Karpas-422 (cell line): ENCODE results near the gene NR2E1. TPM values are rescaled to one million over a fixed set of nuclear protein-coding genes. Genes with fewer than 3 reads are reported as not detected.

Experiments
- DNase-seq: peaks from one replicate; pipeline ENCODE4 v3.0.0-alpha.2; 2015
- H2AFZ ChIP-seq: fragments of 200-600 bp; sonication (generic); 2 replicates; pipeline ENCODE4 v1.6.1; 2014; ENCODE audit warnings: antibody characterized with exemption, low read length, mixed read lengths
- H3K27ac ChIP-seq: fragments of 200-600 bp; sonication (generic); 2 replicates; pipeline ENCODE4 v1.5.1; 2014; ENCODE audit warnings: mild to moderate bottlenecking, low read length, moderate library complexity
- H3K27me3 ChIP-seq: fragments of 200-600 bp; sonication (generic); 2 replicates; pipeline ENCODE4 v1.6.1; 2014; ENCODE audit warnings: low read length, mixed read lengths
- H3K36me3 ChIP-seq: fragments of 200-600 bp; sonication (generic); 2 replicates; pipeline ENCODE4 v1.6.1; 2014; ENCODE audit warnings: low read length, mixed read lengths; ENCODE audit not compliant: insufficient read depth
- H3K4me1 ChIP-seq: fragments of 200-600 bp; sonication (generic); 2 replicates; pipeline ENCODE4 v1.6.1; 2014; ENCODE audit warnings: mild to moderate bottlenecking, low read length, mixed read lengths
- H3K4me2 ChIP-seq: fragments of 200-600 bp; sonication (generic); 2 replicates; pipeline ENCODE4 v1.6.1; 2014; ENCODE audit warnings: low read length, low read depth, mild to moderate bottlenecking; ENCODE audit not compliant: poor library complexity, severe bottlenecking
- H3K4me3 ChIP-seq: fragments of 200-600 bp; sonication (generic); 2 replicates; pipeline ENCODE4 v1.5.1; 2014; ENCODE audit warnings: mild to moderate bottlenecking, antibody characterized with exemption, low read length, mixed read lengths
- H3K79me2 ChIP-seq: fragments of 200-600 bp; sonication (generic); 2 replicates; pipeline ENCODE4 v1.6.1; 2014; ENCODE audit warnings: mild to moderate bottlenecking, low read length, mixed read lengths
- H3K9ac ChIP-seq: fragments of 200-600 bp; sonication (generic); 2 replicates; pipeline ENCODE4 v1.6.0; 2014; ENCODE audit warnings: low read length
- H3K9me2 ChIP-seq: fragments of 200-600 bp; sonication (generic), shearing (Covaris generic); replicated peaks from 2 replicates; pipeline ENCODE4 v1.6.0; 2014; ENCODE audit warnings: mild to moderate bottlenecking, low read length, moderate library complexity; ENCODE audit not compliant: insufficient read depth
- H3K9me3 ChIP-seq: fragments of 300-700, 200-600 bp; sonication (generic); 2 replicates; pipeline ENCODE4 v1.6.1; 2014; ENCODE audit warnings: low read length, mixed read lengths
- H4K20me1 ChIP-seq: fragments of 200-600 bp; sonication (generic); 2 replicates; pipeline ENCODE4 v1.6.1; 2014; ENCODE audit warnings: mild to moderate bottlenecking, antibody characterized with exemption, low read length, low read depth; ENCODE audit not compliant: insufficient read depth
- total RNA-seq: library from RNA; depleted of rRNA; stranded (reverse); fragments of >200 nt; shearing (Covaris generic); gene quantifications from 2 replicates; pipeline ENCODE4 v1.2.3, GENCODE V29; 2014; ENCODE audit warnings: low replicate concordance

The NR2E1 gene
- total RNA-seq, 1 experiment from 2014 or later: not detected

DNA sequence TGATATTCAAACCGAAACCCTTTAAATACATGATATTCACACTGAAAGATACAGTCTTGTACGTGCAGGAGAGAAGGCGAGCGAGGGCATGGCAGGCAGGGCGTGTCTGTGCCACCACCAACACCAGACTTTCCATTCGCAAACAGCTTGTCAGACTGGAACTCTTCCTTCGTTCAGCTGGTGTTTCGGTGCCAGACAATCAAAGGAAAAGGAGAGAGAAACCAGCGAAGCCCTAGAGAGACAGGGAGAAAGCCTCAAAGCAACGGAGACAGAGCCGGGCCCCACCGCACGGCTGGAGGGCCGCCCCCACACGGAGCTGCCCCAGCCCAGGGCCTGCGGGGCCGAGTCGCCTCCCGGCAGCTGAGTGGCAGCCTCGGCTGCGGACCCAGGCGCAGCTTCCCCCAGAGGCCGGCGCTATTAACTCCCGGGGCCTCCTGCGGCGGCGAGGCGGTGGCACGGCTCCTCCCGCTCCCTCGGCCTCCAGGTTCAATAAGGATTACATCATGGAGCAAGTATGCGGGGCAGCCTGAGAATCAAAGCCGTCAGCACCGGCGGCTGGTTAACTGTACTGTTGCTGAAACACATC, 32.1 kb upstream of the NR2E1 start:
- H4K20me1 ChIP-seq: no peaks in the 10 kb centered on the region
- no peak overlapping the region for H3K27ac ChIP-seq
- no peaks in the 10 kb centered on the region for H3K9me2 ChIP-seq
- H3K4me1 ChIP-seq: no peaks in the 10 kb centered on the region
- H3K9me3 ChIP-seq: no peaks in the 10 kb centered on the region
- no peaks in the 10 kb centered on the region for H3K27me3 ChIP-seq
- no peak overlapping the region for H3K9ac ChIP-seq
- H3K36me3 ChIP-seq: no peaks in the 10 kb centered on the region
- H3K79me2 ChIP-seq: no peaks in the 10 kb centered on the region
- H3K4me3 ChIP-seq: peak overlapping the region; percentile 25; the same call in 1 of the 2 replicates
- H2AFZ ChIP-seq: peak overlapping the region; percentile 16; the same call in 1 of the 2 replicates
- DNase-seq: no peak
- H3K4me2 ChIP-seq: peak overlapping the region; percentile 41

DNA sequence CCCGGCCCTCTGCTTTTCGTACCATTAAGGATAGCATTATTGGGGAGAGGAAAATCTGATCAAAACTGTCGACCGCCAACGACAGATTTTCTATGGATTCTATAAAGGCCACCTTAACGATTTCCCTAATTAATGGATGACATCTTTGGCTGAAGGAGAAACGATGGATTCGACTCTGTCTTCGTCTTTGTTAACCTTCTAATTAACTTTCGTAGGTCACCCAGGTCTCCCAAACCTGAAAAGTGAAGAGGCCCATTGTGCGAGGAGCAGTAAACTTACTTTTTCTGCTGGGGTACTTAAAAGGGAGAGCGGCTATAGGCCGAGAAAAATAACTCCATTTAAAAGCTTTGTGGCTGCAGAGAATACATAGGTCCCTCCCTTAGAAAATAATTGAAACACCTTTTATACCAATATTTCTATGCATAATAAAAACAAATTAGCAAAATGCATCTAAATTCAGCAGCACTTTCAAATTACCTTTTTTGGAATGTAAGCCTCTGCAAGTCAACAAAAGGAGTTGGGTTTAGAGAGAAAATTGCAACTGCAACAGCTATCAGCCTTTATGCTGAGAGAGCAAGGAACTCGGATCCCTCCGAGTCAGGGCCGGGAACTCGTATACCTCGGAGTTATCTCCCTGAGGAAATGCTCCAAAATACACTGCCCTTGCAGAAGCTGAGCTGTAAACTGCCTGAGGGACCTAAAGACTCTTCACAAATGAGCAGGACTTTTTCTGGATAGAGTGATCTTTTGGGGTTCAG, 31.4 kb upstream of the NR2E1 start:
- H2AFZ ChIP-seq: no peak overlapping the region
- DNase-seq: no peak
- H3K9me2 ChIP-seq: no peaks in the 10 kb centered on the region
- H3K27ac ChIP-seq: no peak overlapping the region
- no peaks in the 10 kb centered on the region for H3K9me3 ChIP-seq
- no peak overlapping the region for H3K4me2 ChIP-seq
- H3K36me3 ChIP-seq: no peaks in the 10 kb centered on the region
- H3K79me2 ChIP-seq: no peaks in the 10 kb centered on the region
- H3K9ac ChIP-seq: no peak overlapping the region
- H3K4me3 ChIP-seq: no peak overlapping the region
- no peaks in the 10 kb centered on the region for H4K20me1 ChIP-seq
- H3K4me1 ChIP-seq: no peaks in the 10 kb centered on the region
- H3K27me3 ChIP-seq: no peaks in the 10 kb centered on the region

DNA sequence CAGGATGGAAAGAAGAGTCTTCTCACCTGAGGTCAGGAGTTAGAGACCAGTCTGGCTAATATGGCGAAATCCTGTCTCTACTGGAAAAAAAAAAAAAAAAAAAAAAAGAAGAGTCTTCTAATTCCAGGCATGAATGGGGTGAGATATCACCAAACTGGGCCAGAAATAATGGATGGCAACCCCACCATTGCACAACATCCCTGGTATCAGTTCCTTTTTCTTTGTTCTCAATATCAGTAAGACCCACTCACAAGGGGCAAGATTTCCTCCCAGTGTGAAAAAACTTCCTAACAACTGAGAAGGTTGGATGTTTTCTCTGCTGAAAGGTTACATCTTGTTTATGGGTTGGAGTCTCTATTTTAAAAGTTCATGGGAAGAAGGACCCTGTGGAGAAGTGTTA, 23.6 kb upstream of the NR2E1 start:
- no peaks in the 10 kb centered on the region for H3K9me2 ChIP-seq
- peak; percentile 47 for DNase-seq
- H3K4me1 ChIP-seq: no peaks in the 10 kb centered on the region
- no peak overlapping the region for H3K9ac ChIP-seq
- no peak overlapping the region for H3K27ac ChIP-seq
- H3K4me2 ChIP-seq: no peak overlapping the region
- no peaks in the 10 kb centered on the region for H3K27me3 ChIP-seq
- no peaks in the 10 kb centered on the region for H3K9me3 ChIP-seq
- no peaks in the 10 kb centered on the region for H4K20me1 ChIP-seq
- no peak overlapping the region for H3K4me3 ChIP-seq
- H3K36me3 ChIP-seq: no peaks in the 10 kb centered on the region
- H2AFZ ChIP-seq: no peak overlapping the region
- H3K79me2 ChIP-seq: no peaks in the 10 kb centered on the region

DNA sequence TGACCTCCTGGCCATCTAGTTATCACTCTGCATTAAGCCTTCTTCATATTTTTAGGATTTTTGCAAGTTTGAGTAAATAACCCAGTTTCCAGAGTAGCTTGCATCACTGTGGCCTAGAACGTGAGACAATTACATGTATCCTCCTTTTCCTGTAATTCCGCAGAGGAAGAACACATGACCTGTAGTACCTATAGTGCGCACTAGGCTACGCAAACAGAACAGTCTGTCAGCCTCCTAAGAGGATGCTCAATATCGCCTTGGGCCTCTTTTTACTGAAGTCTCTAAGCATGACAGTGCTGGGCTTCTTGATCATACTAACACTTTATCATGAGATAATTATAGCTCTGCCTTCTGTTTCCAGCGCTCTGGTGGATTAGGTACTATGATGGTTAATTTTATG, 20.2 kb upstream of the NR2E1 start:
- no peak for DNase-seq

DNA sequence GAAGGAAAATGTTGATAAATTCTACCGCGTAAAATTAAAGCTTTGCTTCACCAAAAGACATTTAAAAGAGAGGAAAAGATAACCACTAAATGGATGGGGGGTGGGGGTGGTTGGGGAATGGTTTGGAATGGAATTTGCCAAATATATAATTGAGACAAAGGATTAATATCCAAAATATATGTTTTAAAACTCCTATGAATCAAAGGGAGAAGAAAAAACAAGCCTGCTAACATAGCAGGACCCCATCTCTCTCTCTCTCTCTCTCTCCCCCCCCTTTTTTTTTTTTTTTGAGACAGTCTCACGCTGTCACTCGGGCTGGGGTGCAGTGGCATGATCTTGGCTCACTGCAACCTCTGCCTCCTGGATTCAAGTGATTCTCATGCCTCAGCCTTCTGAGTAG, 13.4 kb upstream of the NR2E1 start:
- Histone ChIP-seq H3K9ac (no peak overlapping the region), H3K4me1 (no peaks in the 10 kb centered on the region), H2AFZ (no peak overlapping the region), H3K4me3 (no peak overlapping the region), H3K79me2 (no peaks in the 10 kb centered on the region), H4K20me1 (0 out of 2 replicates have a peak, but pooled peaks cover 4% of the 10 kb centered on the region), H3K27me3 (no peaks in the 10 kb centered on the region), H3K27ac (no peak overlapping the region), H3K9me2 (no peaks in the 10 kb centered on the region), H3K36me3 (no peaks in the 10 kb centered on the region), H3K9me3 (no peaks in the 10 kb centered on the region), H3K4me2 (no peak overlapping the region)
- no peak for DNase-seq

More for the DNA sequence above, 20.2 kb upstream of the NR2E1 start:
- no peaks in the 10 kb centered on the region for H3K27me3 ChIP-seq
- no peaks in the 10 kb centered on the region for H3K9me2 ChIP-seq
- no peaks in the 10 kb centered on the region for H3K9me3 ChIP-seq
- H3K79me2 ChIP-seq: no peaks in the 10 kb centered on the region
- no peaks in the 10 kb centered on the region for H3K4me1 ChIP-seq
- H3K4me2 ChIP-seq: no peak overlapping the region
- no peak overlapping the region for H2AFZ ChIP-seq
- H3K36me3 ChIP-seq: no peaks in the 10 kb centered on the region
- no peak overlapping the region for H3K27ac ChIP-seq
- no peak overlapping the region for H3K4me3 ChIP-seq
- H4K20me1 ChIP-seq: 0 out of 2 replicates have a peak, but pooled peaks cover 4% of the 10 kb centered on the region
- H3K9ac ChIP-seq: no peak overlapping the region

DNA sequence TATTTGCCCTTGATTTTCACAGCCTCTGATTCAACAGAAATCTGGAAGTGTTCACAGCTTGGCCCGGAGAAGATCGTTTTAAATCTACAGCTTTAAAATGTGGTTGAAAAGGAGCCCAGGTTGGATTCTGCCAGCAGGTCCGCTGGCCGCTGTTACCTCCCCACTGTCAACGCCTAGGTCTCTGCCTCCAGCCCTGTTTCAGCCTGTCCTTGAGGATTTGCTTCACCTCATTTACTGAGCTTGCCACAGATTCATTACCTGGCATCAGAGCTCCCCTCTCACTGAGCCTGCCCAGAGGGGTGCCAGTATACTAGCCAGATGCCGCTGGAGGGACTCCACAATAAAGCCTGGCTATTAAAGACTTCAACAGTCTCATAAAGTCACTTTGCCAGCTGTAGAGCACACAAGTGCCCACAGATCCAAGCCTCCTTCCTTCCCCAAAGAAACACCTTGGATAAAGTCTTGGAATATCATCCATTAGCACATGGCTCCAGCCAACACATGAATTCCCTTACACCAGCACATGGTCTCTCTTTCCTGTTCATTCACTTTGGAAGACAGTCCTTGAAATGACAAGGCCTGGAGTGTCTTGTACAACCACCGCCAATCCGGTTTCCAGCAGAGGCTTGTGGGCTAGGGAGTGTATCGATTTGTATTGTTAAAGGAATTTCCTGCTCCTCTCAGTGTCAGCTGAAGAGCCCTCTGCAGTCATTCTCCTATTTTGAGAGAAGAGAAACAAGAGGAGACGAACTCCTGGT, 9.5 kb upstream of the NR2E1 start:
- no peaks in the 10 kb centered on the region for H3K36me3 ChIP-seq
- no peak for DNase-seq
- H3K4me2 ChIP-seq: no peak overlapping the region
- no peak overlapping the region for H3K27ac ChIP-seq
- H3K9me3 ChIP-seq: no peaks in the 10 kb centered on the region
- no peaks in the 10 kb centered on the region for H3K79me2 ChIP-seq
- H3K9me2 ChIP-seq: no peaks in the 10 kb centered on the region
- H3K27me3 ChIP-seq: no peaks in the 10 kb centered on the region
- H3K4me1 ChIP-seq: no peaks in the 10 kb centered on the region
- H4K20me1 ChIP-seq: no peaks in the 10 kb centered on the region
- no peak overlapping the region for H3K4me3 ChIP-seq
- H3K9ac ChIP-seq: no peak overlapping the region
- H2AFZ ChIP-seq: no peak overlapping the region

DNA sequence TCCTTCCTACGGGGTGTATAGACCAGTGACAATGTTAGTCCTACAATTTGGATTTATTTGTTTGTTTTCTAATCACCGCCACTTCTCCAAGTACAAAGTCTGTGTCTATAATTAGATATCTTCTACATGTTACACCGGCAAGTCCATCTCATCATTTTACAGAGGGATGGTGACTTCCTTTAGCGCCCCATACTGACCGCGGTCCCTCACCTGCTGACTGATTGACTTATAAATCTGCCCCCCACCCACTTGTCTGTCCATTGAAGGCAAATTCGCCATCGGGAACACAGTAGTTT, 8.9 kb upstream of the NR2E1 start:
- Histone ChIP-seq H3K4me2 (no peak overlapping the region), H3K9me3 (no peaks in the 10 kb centered on the region), H3K4me3 (no peak overlapping the region), H3K36me3 (no peaks in the 10 kb centered on the region), H4K20me1 (no peaks in the 10 kb centered on the region), H3K79me2 (no peaks in the 10 kb centered on the region), H3K9ac (no peak overlapping the region), H3K9me2 (no peaks in the 10 kb centered on the region), H3K4me1 (no peaks in the 10 kb centered on the region), H3K27ac (no peak overlapping the region), H2AFZ (no peak overlapping the region), H3K27me3 (no peaks in the 10 kb centered on the region)
- no peak for DNase-seq

DNA sequence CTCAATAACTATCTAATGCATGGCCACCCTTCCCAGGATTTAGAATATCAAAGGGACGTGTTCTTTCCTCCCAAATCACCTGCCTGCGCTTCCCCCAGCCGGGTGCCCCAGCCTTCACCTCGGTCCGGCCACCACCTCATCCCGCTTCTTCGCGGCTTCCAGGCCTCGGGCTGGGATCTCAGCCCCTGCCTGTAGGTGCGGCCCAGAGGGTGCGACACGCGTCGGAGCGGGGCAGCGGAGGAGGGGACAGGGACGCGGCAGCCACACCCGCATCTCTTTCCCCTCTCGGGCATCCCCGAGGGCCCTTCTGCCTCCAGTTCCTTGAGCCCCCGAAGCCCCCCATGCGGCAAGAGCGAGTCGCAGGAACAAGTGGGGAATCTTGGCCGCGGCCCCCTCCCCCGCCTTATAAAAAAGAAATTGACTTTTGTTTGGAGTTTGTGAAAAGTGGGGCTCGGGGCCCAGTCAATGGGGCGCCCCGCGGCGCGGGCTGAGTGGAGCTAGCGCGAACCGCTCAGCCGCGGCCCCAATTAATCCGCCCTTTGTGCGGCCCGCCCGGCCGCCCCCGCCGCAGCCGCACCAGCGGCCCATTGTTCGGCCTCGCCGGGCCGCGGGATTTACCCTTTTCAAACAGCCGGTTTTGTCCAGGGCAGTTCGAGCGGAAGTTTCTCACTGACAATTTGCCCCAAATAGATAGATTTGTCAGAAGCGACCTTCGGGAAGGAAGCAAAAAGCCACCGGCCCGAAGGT, 8.4 kb upstream of the NR2E1 start:
- no peaks in the 10 kb centered on the region for H3K9me3 ChIP-seq
- H3K4me2 ChIP-seq: no peak overlapping the region
- no peak overlapping the region for H3K4me3 ChIP-seq
- no peaks in the 10 kb centered on the region for H3K79me2 ChIP-seq
- no peaks in the 10 kb centered on the region for H4K20me1 ChIP-seq
- no peaks in the 10 kb centered on the region for H3K36me3 ChIP-seq
- H2AFZ ChIP-seq: no peak overlapping the region
- no peak for DNase-seq
- no peak overlapping the region for H3K27ac ChIP-seq
- H3K9ac ChIP-seq: no peak overlapping the region
- H3K4me1 ChIP-seq: no peaks in the 10 kb centered on the region
- H3K27me3 ChIP-seq: no peaks in the 10 kb centered on the region
- no peaks in the 10 kb centered on the region for H3K9me2 ChIP-seq
